Gastroesophageal sphincter (tissue), 4 donors: ENCODE results near the gene U2SURP. TPM values are rescaled to one million over a fixed set of nuclear protein-coding genes. Genes with fewer than 3 reads are reported as not detected.

Experiments
- ATAC-seq: fragments of 150-250 bp; one replicate; pipeline ENCODE4 v1.9.1; 2016; ENCODE audit warnings: mild to moderate bottlenecking, moderate library complexity
- H3K27ac ChIP-seq, 4 donors: fragments of 200-600 bp; sonication (generic) in 3 of 4; 1 replicate in 3 of 4; 2 replicates in 1 of 4; pipeline ENCODE4 v1.5.1; 2016 to 2019
- H3K27me3 ChIP-seq: fragments of 200-600 bp; sonication (generic); one replicate; pipeline ENCODE4 v1.5.1; 2019
- H3K36me3 ChIP-seq, 2 donors: fragments of 200-600 bp; sonication (generic); one replicate each; pipeline ENCODE4 v1.5.1; 2019; ENCODE audit warnings: control low read depth in 1 of 2
- H3K4me1 ChIP-seq, 3 donors: fragments of 200-600 bp; sonication (generic); 1 replicate in 2 of 3; 2 replicates in 1 of 3; pipeline ENCODE4 v1.5.1; 2016 to 2019; ENCODE audit warnings: control low read depth in 2 of 3
- H3K4me3 ChIP-seq, 2 donors: fragments of 200-600 bp; sonication (generic); one replicate each; pipeline ENCODE4 v1.5.1; 2019; ENCODE audit warnings: mild to moderate bottlenecking in 1 of 2, moderate library complexity in 1 of 2
- H3K9me3 ChIP-seq, 3 donors: fragments of 200-600 bp; sonication (generic); one replicate each; pipeline ENCODE4 v1.5.1; 2017 to 2019; ENCODE audit warnings: control low read depth in 2 of 3
- EP300 ChIP-seq: sonication (generic); formaldehyde crosslinking; IDR thresholded peaks from one replicate; pipeline ENCODE4 v1.6.1; 2017; ENCODE audit warnings: antibody characterized with exemption, mild to moderate bottlenecking
- POLR2A ChIP-seq, 2 donors: fragments of 450-650 bp; IDR thresholded peaks; one replicate each; pipeline ENCODE4 v1.6.1; 2017; ENCODE audit warnings: antibody characterized with exemption in 2 of 2, mild to moderate bottlenecking in 2 of 2, moderate library complexity in 1 of 2
- POLR2AphosphoS5 ChIP-seq: sonication (generic); formaldehyde crosslinking; IDR thresholded peaks from one replicate; pipeline ENCODE4 v1.6.1; 2017; ENCODE audit warnings: antibody characterized with exemption
- WGBS, 2 donors: methylation state at CpG; one replicate each; pipeline ENCODE4 v1.1.5; 2018; ENCODE audit warnings: low coverage in 1 of 2; 5-methylcytosine and 5-hydroxymethylcytosine counted together
- total RNA-seq, 4 donors: library from RNA; depleted of rRNA; stranded (reverse); fragments of >200 nt; gene quantifications; one replicate each; pipeline ENCODE4 v1.1.0, GENCODE V29; 2016
- TF ChIP-seq, protein P1 (sequence below), 4 experiments: fragments of 200-600 bp in 2 of 4; fragments of 450-650 bp in 2 of 4; sonication (generic) in 1 of 4; IDR thresholded peaks; one replicate each; pipeline ENCODE4 v1.5.1; 2017 to 2019; ENCODE audit warnings: antibody characterized with exemption in 4 of 4, mild to moderate bottlenecking in 2 of 4, moderate library complexity in 2 of 4

The U2SURP gene
- total RNA-seq, 4 donors from 2014 or later, result 40.5 to 111 (median 60.4) TPM

DNA sequence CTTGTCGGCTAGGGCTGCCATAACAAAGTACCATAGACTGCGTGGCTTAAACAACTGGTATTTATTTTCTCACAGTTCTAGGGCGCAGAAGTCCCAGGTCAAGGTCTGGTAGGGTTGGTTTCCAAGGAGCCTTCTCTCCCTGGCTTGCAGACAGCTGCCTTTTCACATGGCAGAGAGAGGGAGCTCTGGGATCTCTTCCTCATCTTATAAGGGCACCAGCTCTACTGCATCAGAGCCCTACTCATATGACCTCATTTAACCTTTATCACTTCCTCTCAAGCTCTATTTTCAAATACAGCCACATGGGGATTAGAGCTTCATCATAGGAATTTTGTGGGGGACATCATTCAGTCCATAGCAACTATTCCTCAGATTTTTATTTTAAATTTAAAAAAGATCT is 20.3 kb upstream of the U2SURP start:
- no peak for ATAC-seq
- Histone ChIP-seq H3K36me3 (no peaks in the 10 kb centered on the region), H3K9me3 (no peaks in the 10 kb centered on the region), H3K4me3 (no peak overlapping the region), H3K4me1 (peaks cover 0 to 7% (median 0%) of the 10 kb centered on the region in 3 donors), H3K27ac (no peak overlapping the region), H3K27me3 (peaks cover 12% of the 10 kb centered on the region)
- TF ChIP-seq EP300, result no peak
- TF ChIP-seq, protein P1, sequence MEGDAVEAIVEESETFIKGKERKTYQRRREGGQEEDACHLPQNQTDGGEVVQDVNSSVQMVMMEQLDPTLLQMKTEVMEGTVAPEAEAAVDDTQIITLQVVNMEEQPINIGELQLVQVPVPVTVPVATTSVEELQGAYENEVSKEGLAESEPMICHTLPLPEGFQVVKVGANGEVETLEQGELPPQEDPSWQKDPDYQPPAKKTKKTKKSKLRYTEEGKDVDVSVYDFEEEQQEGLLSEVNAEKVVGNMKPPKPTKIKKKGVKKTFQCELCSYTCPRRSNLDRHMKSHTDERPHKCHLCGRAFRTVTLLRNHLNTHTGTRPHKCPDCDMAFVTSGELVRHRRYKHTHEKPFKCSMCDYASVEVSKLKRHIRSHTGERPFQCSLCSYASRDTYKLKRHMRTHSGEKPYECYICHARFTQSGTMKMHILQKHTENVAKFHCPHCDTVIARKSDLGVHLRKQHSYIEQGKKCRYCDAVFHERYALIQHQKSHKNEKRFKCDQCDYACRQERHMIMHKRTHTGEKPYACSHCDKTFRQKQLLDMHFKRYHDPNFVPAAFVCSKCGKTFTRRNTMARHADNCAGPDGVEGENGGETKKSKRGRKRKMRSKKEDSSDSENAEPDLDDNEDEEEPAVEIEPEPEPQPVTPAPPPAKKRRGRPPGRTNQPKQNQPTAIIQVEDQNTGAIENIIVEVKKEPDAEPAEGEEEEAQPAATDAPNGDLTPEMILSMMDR (IDR thresholded peaks at IDR 0.05), result no peak
- no peak for TF ChIP-seq POLR2AphosphoS5
- TF ChIP-seq POLR2A (IDR thresholded peaks at IDR 0.05), result no peak
- 66 to 80% methylated on average over 3 of the region's 3 CpGs for WGBS, 2 donors

DNA sequence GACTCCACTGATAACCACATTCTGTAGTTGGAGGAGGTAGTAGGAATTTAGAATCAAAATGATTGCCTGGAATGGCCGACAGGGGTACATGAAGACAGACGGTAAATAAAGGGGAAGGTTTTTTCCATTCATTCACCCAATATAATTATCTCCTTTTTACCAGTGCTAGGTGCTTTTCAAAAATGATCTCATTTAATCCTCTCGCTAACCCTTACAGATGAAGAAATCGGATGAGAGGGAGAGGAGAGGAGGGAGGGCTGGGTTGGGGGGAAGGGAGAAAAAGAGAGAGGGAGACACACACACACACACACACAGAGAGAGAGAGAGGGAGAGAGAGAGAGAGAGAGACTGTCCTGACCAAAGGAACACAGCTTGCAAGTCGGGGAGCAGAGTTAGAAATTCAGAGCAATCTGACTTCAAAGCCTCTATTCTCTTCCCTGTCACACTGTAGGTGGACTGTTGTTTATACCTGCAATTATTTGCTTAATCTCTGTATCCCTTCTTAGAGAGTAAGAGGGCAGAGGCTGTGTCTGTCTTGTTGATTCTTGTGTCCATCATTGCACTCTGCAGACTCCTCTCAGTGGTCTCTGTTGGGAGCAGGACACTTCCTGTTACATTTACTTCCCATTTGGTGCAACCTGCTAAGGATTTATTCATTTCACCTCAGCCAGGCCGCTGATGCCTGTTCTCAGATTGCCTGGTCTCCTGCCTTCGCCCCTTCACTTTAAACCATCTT is 19.2 kb upstream of the U2SURP start:
- no peak overlapping the region for H3K4me3 ChIP-seq
- peaks cover 12% of the 10 kb centered on the region for H3K27me3 ChIP-seq
- H3K9me3 ChIP-seq, result no peaks in the 10 kb centered on the region
- H3K27ac ChIP-seq, result no peak overlapping the region
- no peak for ATAC-seq
- TF ChIP-seq EP300, result no peak
- TF ChIP-seq, protein P1 (IDR thresholded peaks at IDR 0.05), result no peak
- TF ChIP-seq POLR2A (IDR thresholded peaks at IDR 0.05), result no peak
- TF ChIP-seq POLR2AphosphoS5, result no peak
- H3K36me3 ChIP-seq, result no peaks in the 10 kb centered on the region
- peaks cover 0 to 6% (median 0%) of the 10 kb centered on the region in 3 donors for H3K4me1 ChIP-seq
- 39 to 42% methylated on average over 5 to 7 of the region's 7 CpGs for WGBS, 2 donors

DNA sequence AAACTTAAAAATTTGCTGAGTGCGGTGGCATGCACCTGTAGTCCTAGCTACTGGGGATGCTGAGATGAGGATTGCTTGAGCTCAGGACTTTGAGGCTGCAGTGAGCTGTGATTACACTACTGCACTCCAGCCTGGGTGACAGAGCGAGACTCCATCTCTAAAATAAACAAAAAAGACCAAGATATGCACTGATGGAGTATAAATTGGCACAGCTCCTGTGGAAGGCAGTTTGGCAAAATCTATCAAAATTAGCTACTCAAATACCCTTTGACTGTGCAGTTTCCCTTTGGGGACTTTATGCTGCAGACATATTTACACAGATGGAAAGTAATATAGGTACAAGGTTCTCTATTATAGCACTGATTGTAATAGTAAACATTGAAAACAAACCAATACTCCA is 18.1 kb upstream of the U2SURP start:
- Histone ChIP-seq H3K9me3 (no peaks in the 10 kb centered on the region), H3K4me1 (peaks cover 0 to 12% (median 0%) of the 10 kb centered on the region in 3 donors), H3K27ac (no peak overlapping the region), H3K36me3 (no peaks in the 10 kb centered on the region), H3K4me3 (no peak overlapping the region), H3K27me3 (peaks cover 12% of the 10 kb centered on the region)
- TF ChIP-seq EP300 (no peak), POLR2A (IDR thresholded peaks at IDR 0.05) (no peak), POLR2AphosphoS5 (no peak)
- TF ChIP-seq, protein P1 (IDR thresholded peaks at IDR 0.05), result no peak
- 60 to 71% methylated on average over 2 of the region's 2 CpGs for WGBS, 2 donors
- no peak for ATAC-seq

DNA sequence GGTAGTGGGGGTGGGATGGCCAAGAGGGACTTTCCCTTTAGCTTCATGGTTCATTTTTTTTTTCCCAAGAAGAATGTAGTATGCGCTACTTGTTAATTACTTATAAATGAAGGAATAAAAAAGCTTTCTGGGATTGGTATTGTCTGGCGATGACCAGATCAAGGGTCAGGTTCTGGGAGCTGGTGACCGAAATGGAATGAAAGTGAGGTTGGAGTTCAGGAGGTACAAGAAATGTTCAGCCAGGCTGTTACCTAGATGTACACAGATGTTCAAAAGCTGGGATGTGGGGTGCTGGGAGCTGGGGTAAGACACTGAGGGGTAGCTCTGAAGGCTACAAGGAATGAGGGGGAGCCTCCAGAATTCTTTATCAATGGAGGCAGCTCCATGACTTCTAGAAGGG is 17.1 kb upstream of the U2SURP start:
- no peaks in the 10 kb centered on the region for H3K9me3 ChIP-seq
- H3K27ac ChIP-seq, result no peak overlapping the region
- no peaks in the 10 kb centered on the region for H3K36me3 ChIP-seq
- H3K4me3 ChIP-seq, result no peak overlapping the region
- peaks cover 0 to 12% (median 0%) of the 10 kb centered on the region in 3 donors for H3K4me1 ChIP-seq
- no peak for ATAC-seq
- no peak for TF ChIP-seq POLR2AphosphoS5
- no peak for TF ChIP-seq POLR2A (IDR thresholded peaks at IDR 0.05)
- TF ChIP-seq, protein P1 (IDR thresholded peaks at IDR 0.05), result no peak
- no peak for TF ChIP-seq EP300
- H3K27me3 ChIP-seq, result peaks cover 12% of the 10 kb centered on the region
- WGBS, 2 donors, result 87 to 94% methylated on average over 3 of the region's 3 CpGs
